BE2C (cell line): ENCODE measurements around the gene SLC5A2.
"Not testable (repeated sequence)": the region's sequence is repeated elsewhere in the genome, so short reads cannot be mapped to it uniquely, and the experiment has no call there.

Source experiments
- DNase-seq: peaks from one replicate; pipeline ENCODE4 v3.0.0-alpha.2; 2020
- H3K27me3 ChIP-seq: fragments of 250-450 bp; sonication (Bioruptor Pico); 2 replicates; pipeline ENCODE4 v1.5.1; 2020; ENCODE audit warnings: mild to moderate bottlenecking
- H3K36me3 ChIP-seq: fragments of 250-450 bp; sonication (Bioruptor Pico); 2 replicates; pipeline ENCODE4 v1.5.1; 2020; ENCODE audit warnings: mild to moderate bottlenecking
- H3K4me1 ChIP-seq: fragments of 250-450 bp; sonication (Bioruptor Pico); 2 replicates; pipeline ENCODE4 v1.5.1; 2020
- H3K4me3 ChIP-seq: 2 replicates; pipeline ENCODE4 v1.5.1; 2011; ENCODE audit warnings: low read depth, low read length
- H3K9me3 ChIP-seq: fragments of 250-450 bp; sonication (Bioruptor Pico); 2 replicates; pipeline ENCODE4 v1.5.1; 2020
- CTCF ChIP-seq: IDR thresholded peaks from 2 replicates; pipeline ENCODE4 v1.5.1; 2012; ENCODE audit warnings: mild to moderate bottlenecking, low read depth, low read length

Gene SLC5A2

GRCh38 chr16:31499928-31500327 is 17.0 kb downstream of the SLC5A2 start:
- TF ChIP-seq CTCF = no peak
- no peaks in the 10 kb centered on the region for H3K9me3 ChIP-seq
- no peak for DNase-seq
- H3K4me3 ChIP-seq = no peak overlapping the region
- no peaks in the 10 kb centered on the region for H3K27me3 ChIP-seq
- no peaks in the 10 kb centered on the region for H3K36me3 ChIP-seq
- H3K4me1 ChIP-seq = no peaks in the 10 kb centered on the region

- Histone ChIP-seq H3K4me1 (no peaks in the 10 kb centered on the region), H3K9me3 (no peaks in the 10 kb centered on the region), H3K4me3 (no peak overlapping the region), H3K27me3 (no peaks in the 10 kb centered on the region), H3K36me3 (no peaks in the 10 kb centered on the region)
- DNase-seq = no peak
- TF ChIP-seq CTCF = no peak
These were observed 18.5 kb downstream of the SLC5A2 start for GRCh38 chr16:31501226-31501965.

- Histone ChIP-seq H3K27me3 (no peaks in the 10 kb centered on the region), H3K36me3 (no peaks in the 10 kb centered on the region), H3K9me3 (no peaks in the 10 kb centered on the region), H3K4me1 (no peaks in the 10 kb centered on the region), H3K4me3 (no peak overlapping the region)
- no peak for TF ChIP-seq CTCF
- DNase-seq = no peak
These were observed 19.0 kb downstream of the SLC5A2 start for GRCh38 chr16:31501966-31502348.

- no peak for DNase-seq
- Histone ChIP-seq H3K4me3 (no peak overlapping the region), H3K9me3 (no peaks in the 10 kb centered on the region), H3K4me1 (no peaks in the 10 kb centered on the region), H3K27me3 (no peaks in the 10 kb centered on the region), H3K36me3 (no peaks in the 10 kb centered on the region)
- no peak for TF ChIP-seq CTCF
These were observed 20.1 kb downstream of the SLC5A2 start for GRCh38 chr16:31502981-31503380.

- not testable (repeated sequence) for H3K4me3 ChIP-seq, DNase-seq, H3K36me3 ChIP-seq, H3K4me1 ChIP-seq, H3K27me3 ChIP-seq, H3K9me3 ChIP-seq
These were observed 20.6 kb downstream of the SLC5A2 start for GRCh38 chr16:31503555-31503954.

- Histone ChIP-seq H3K9me3 (no peaks in the 10 kb centered on the region), H3K27me3 (no peaks in the 10 kb centered on the region), H3K4me3 (no peak overlapping the region), H3K36me3 (no peaks in the 10 kb centered on the region), H3K4me1 (no peaks in the 10 kb centered on the region)
- TF ChIP-seq CTCF = no peak
- no peak for DNase-seq
These were observed 21.2 kb downstream of the SLC5A2 start for GRCh38 chr16:31504159-31504558.

- no peak overlapping the region for H3K4me3 ChIP-seq
- H3K27me3 ChIP-seq = no peaks in the 10 kb centered on the region
- no peaks in the 10 kb centered on the region for H3K9me3 ChIP-seq
- H3K4me1 ChIP-seq = no peaks in the 10 kb centered on the region
- DNase-seq = no peak
- no peak for TF ChIP-seq CTCF
- H3K36me3 ChIP-seq = no peaks in the 10 kb centered on the region
These were observed 22.6 kb downstream of the SLC5A2 start for GRCh38 chr16:31505483-31505882.
